Measurements from ENCODE around the gene MFSD11. TPM values are rescaled to one million over a fixed set of nuclear protein-coding genes. Genes with fewer than 3 reads are reported as not detected.

Gene MFSD11
- total RNA-seq, 1 experiment from 2014 or later, result 16.6 TPM

- H3K36me3 ChIP-seq (ENCODE audit: low read depth, low read length), result peaks cover 7% of the 10 kb centered on the region
- intact Hi-C loops (cut with micrococcal nuclease), result no loop called here
- ATAC-seq (no peak), DNase-seq (no peak)
- H3K9ac ChIP-seq (ENCODE audit: low read length), result no peak overlapping the region
- no peaks in the 10 kb centered on the region for H3K9me2 ChIP-seq (replicated peaks; ENCODE audit: low read length)
- H3F3A ChIP-seq (ENCODE audit: low read length, unreplicated experiment), result no peaks in the 10 kb centered on the region
- no peak overlapping the region for H3K4me3 ChIP-seq (ENCODE audit: low read length)
- no peaks in the 10 kb centered on the region for H3K4me1 ChIP-seq (ENCODE audit: insufficient read depth, low read length)
- H3K27me3 ChIP-seq (ENCODE audit: low read length), result no peaks in the 10 kb centered on the region
- no peak overlapping the region for H2AFZ ChIP-seq (ENCODE audit: low read length)
- H3K79me2 ChIP-seq (ENCODE audit: low read length), result no peaks in the 10 kb centered on the region
- POLR2A ChIA-PET (ENCODE audit: unreplicated experiment), result no interaction called here
- H3K27ac ChIP-seq (ENCODE audit: low read length), result no peak overlapping the region
- TF ChIP-seq CTCF (conservative IDR thresholded peaks at IDR 0.05; ENCODE audit: low read depth, low read length) (no peak), EZH2 (IDR thresholded peaks at IDR 0.05; ENCODE audit: low read length, unreplicated experiment) (no peak), EZH2phosphoT487 (IDR thresholded peaks at IDR 0.05; ENCODE audit: borderline replicate concordance, low read length) (no peak)
- H4K20me1 ChIP-seq (ENCODE audit: low read length), result no peaks in the 10 kb centered on the region
- no peaks in the 10 kb centered on the region for H3K9me3 ChIP-seq (ENCODE audit: low read length)
- BruUV-seq (replicated peaks), result no TSS peak
- H3K4me2 ChIP-seq (ENCODE audit: low read length), result no peak overlapping the region
- CTCF ChIA-PET, result no interaction called here
Measured at GRCh38 chr17:76752006-76752405, 14.1 kb downstream of the MFSD11 start.

GRCh38 chr17:76753061-76753961 is 15.4 kb downstream of the MFSD11 start:
- TF ChIP-seq EZH2phosphoT487 (IDR thresholded peaks at IDR 0.05; ENCODE audit: borderline replicate concordance, low read length) (no peak), EZH2 (IDR thresholded peaks at IDR 0.05; ENCODE audit: low read length, unreplicated experiment) (no peak), CTCF (conservative IDR thresholded peaks at IDR 0.05; ENCODE audit: low read depth, low read length) (no peak)
- intact Hi-C loops (cut with micrococcal nuclease), result no loop called here
- CTCF ChIA-PET, result no interaction called here
- H3K9ac ChIP-seq (ENCODE audit: low read length), result no peak overlapping the region
- no peak for ATAC-seq
- no peak overlapping the region for H3K4me2 ChIP-seq (ENCODE audit: low read length)
- H3K9me3 ChIP-seq (ENCODE audit: low read length), result no peaks in the 10 kb centered on the region
- DNase-seq, result peak; percentile 14
- H3K4me1 ChIP-seq (ENCODE audit: insufficient read depth, low read length), result no peaks in the 10 kb centered on the region
- POLR2A ChIA-PET (ENCODE audit: unreplicated experiment), result no interaction called here
- no peaks in the 10 kb centered on the region for H3K27me3 ChIP-seq (ENCODE audit: low read length)
- no peak overlapping the region for H3K4me3 ChIP-seq (ENCODE audit: low read length)
- no peaks in the 10 kb centered on the region for H3F3A ChIP-seq (ENCODE audit: low read length, unreplicated experiment)
- H3K79me2 ChIP-seq (ENCODE audit: low read length), result no peaks in the 10 kb centered on the region
- peaks cover 12% of the 10 kb centered on the region for H3K36me3 ChIP-seq (ENCODE audit: low read depth, low read length)
- no peaks in the 10 kb centered on the region for H4K20me1 ChIP-seq (ENCODE audit: low read length)
- no peak overlapping the region for H2AFZ ChIP-seq (ENCODE audit: low read length)
- H3K27ac ChIP-seq (ENCODE audit: low read length), result no peak overlapping the region
- no peaks in the 10 kb centered on the region for H3K9me2 ChIP-seq (replicated peaks; ENCODE audit: low read length)
- no TSS peak for BruUV-seq (replicated peaks)

- BruUV-seq (replicated peaks), result no TSS peak
Measured at GRCh38 chr17:76755285-76755684, 17.4 kb downstream of the MFSD11 start.

More at GRCh38 chr17:76755285-76755684, 17.4 kb downstream of the MFSD11 start:
- H3K27me3 ChIP-seq (ENCODE audit: low read length), result no peaks in the 10 kb centered on the region
- ATAC-seq, result no peak
- no peak overlapping the region for H3K9ac ChIP-seq (ENCODE audit: low read length)
- H3K4me1 ChIP-seq (ENCODE audit: insufficient read depth, low read length), result no peaks in the 10 kb centered on the region
- no peaks in the 10 kb centered on the region for H3K9me3 ChIP-seq (ENCODE audit: low read length)
- H3K36me3 ChIP-seq (ENCODE audit: low read depth, low read length), result peaks cover 8% of the 10 kb centered on the region
- H3K79me2 ChIP-seq (ENCODE audit: low read length), result no peaks in the 10 kb centered on the region
- no peaks in the 10 kb centered on the region for H4K20me1 ChIP-seq (ENCODE audit: low read length)
- no peaks in the 10 kb centered on the region for H3K9me2 ChIP-seq (replicated peaks; ENCODE audit: low read length)
- no peak overlapping the region for H3K4me2 ChIP-seq (ENCODE audit: low read length)
- intact Hi-C loops (cut with micrococcal nuclease), result no loop called here
- ChIA-PET POLR2A (ENCODE audit: unreplicated experiment) (no interaction called here), CTCF (no interaction called here)
- no peak overlapping the region for H3K27ac ChIP-seq (ENCODE audit: low read length)
- no peak for DNase-seq
- H3F3A ChIP-seq (ENCODE audit: low read length, unreplicated experiment), result no peaks in the 10 kb centered on the region
- H2AFZ ChIP-seq (ENCODE audit: low read length), result no peak overlapping the region
- TF ChIP-seq EZH2 (IDR thresholded peaks at IDR 0.05; ENCODE audit: low read length, unreplicated experiment), result no peak
- TF ChIP-seq CTCF (conservative IDR thresholded peaks at IDR 0.05; ENCODE audit: low read depth, low read length), result no peak
- no peak overlapping the region for H3K4me3 ChIP-seq (ENCODE audit: low read length)
